ENCODE data around the gene SLC2A10. TPM values are rescaled to one million over a fixed set of nuclear protein-coding genes. Genes with fewer than 3 reads are reported as not detected.

Gene SLC2A10
- total and polyA plus RNA-seq, 10 of the 15 experiments (the other 5 are each of a cell fraction or from before 2014, with no cell fraction given), result not detected

GRCh38 chr20:46772901-46773300 is 63.5 kb downstream of the SLC2A10 start:
- in situ Hi-C loops (cut with MboI) (no loop called here), intact Hi-C loops (cut with micrococcal nuclease; ENCODE audit: unreplicated experiment) (no loop called here)
- FAIRE-seq, result no peak
- H3K4me3 ChIP-seq, result no peak overlapping the region
- 82% methylated on average over 10 of the region's 10 CpGs for WGBS (ENCODE audit: insufficient coverage, insufficient replicate concordance, low lambda C conversion rate, missing lambda C conversion rate)
- no peak overlapping the region for H3K27ac ChIP-seq (ENCODE audit: control insufficient read depth, insufficient read depth)
- DNase-seq (ENCODE audit: low read depth, low spot score), result no peak
- ChIA-PET CTCF (no interaction called here), RAD21 (ENCODE audit: unreplicated experiment) (no interaction called here), POLR2A (no interaction called here), SMC1A (ENCODE audit: uncharacterized antibody, unreplicated experiment) (interaction anchor here (1.9 kb wide), 1 partner anchor 19 kb away, joined by 5 read pairs; no protein-coding TSS in a partner anchor)
- H3K27me3 ChIP-seq (replicated peaks in 1 of 2; ENCODE audit: control insufficient read depth in 2 of 2, insufficient read depth in 2 of 2, low read length in 1 of 2), result no peaks in the 10 kb centered on the region; a peak in 2 of 4 replicates
- H3K4me2 ChIP-seq (ENCODE audit: control insufficient read depth, insufficient read depth), result no peak overlapping the region
- no peaks in the 10 kb centered on the region for H3K36me3 ChIP-seq (ENCODE audit: control insufficient read depth in 2 of 2, insufficient read depth in 2 of 2, low read length in 1 of 2)
- no TSS peak for BruUV-seq (replicated peaks)
- H4K20me1 ChIP-seq (ENCODE audit: control insufficient read depth, insufficient read depth), result no peaks in the 10 kb centered on the region
- TF ChIP-seq LARP7 (IDR thresholded peaks at IDR 0.05) (no peak), CREB1 (IDR thresholded peaks at IDR 0.05; ENCODE audit: low read depth) (no peak), SIN3A (IDR thresholded peaks at IDR 0.05; ENCODE audit: low read depth, low read length) (no peak), SPI1 (IDR thresholded peaks at IDR 0.05; ENCODE audit: borderline replicate concordance, insufficient read depth, low read depth, low read length) (no peak), E2F4 (IDR thresholded peaks at IDR 0.05; ENCODE audit: low read depth, low read length) (no peak), IKZF1 (conservative IDR thresholded peaks at IDR 0.05) (no peak), BMI1 (IDR thresholded peaks at IDR 0.05; ENCODE audit: borderline replicate concordance) (no peak)
- TF ChIP-seq, protein P1, sequence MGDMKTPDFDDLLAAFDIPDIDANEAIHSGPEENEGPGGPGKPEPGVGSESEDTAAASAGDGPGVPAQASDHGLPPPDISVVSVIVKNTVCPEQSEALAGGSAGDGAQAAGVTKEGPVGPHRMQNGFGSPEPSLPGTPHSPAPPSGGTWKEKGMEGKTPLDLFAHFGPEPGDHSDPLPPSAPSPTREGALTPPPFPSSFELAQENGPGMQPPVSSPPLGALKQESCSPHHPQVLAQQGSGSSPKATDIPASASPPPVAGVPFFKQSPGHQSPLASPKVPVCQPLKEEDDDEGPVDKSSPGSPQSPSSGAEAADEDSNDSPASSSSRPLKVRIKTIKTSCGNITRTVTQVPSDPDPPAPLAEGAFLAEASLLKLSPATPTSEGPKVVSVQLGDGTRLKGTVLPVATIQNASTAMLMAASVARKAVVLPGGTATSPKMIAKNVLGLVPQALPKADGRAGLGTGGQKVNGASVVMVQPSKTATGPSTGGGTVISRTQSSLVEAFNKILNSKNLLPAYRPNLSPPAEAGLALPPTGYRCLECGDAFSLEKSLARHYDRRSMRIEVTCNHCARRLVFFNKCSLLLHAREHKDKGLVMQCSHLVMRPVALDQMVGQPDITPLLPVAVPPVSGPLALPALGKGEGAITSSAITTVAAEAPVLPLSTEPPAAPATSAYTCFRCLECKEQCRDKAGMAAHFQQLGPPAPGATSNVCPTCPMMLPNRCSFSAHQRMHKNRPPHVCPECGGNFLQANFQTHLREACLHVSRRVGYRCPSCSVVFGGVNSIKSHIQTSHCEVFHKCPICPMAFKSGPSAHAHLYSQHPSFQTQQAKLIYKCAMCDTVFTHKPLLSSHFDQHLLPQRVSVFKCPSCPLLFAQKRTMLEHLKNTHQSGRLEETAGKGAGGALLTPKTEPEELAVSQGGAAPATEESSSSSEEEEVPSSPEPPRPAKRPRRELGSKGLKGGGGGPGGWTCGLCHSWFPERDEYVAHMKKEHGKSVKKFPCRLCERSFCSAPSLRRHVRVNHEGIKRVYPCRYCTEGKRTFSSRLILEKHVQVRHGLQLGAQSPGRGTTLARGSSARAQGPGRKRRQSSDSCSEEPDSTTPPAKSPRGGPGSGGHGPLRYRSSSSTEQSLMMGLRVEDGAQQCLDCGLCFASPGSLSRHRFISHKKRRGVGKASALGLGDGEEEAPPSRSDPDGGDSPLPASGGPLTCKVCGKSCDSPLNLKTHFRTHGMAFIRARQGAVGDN (IDR thresholded peaks at IDR 0.05), result no peak
- TF ChIP-seq, protein P2, sequence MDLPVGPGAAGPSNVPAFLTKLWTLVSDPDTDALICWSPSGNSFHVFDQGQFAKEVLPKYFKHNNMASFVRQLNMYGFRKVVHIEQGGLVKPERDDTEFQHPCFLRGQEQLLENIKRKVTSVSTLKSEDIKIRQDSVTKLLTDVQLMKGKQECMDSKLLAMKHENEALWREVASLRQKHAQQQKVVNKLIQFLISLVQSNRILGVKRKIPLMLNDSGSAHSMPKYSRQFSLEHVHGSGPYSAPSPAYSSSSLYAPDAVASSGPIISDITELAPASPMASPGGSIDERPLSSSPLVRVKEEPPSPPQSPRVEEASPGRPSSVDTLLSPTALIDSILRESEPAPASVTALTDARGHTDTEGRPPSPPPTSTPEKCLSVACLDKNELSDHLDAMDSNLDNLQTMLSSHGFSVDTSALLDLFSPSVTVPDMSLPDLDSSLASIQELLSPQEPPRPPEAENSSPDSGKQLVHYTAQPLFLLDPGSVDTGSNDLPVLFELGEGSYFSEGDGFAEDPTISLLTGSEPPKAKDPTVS (IDR thresholded peaks at IDR 0.05; ENCODE audit: low read depth, low read length), result no peak
- TF ChIP-seq, protein P3, sequence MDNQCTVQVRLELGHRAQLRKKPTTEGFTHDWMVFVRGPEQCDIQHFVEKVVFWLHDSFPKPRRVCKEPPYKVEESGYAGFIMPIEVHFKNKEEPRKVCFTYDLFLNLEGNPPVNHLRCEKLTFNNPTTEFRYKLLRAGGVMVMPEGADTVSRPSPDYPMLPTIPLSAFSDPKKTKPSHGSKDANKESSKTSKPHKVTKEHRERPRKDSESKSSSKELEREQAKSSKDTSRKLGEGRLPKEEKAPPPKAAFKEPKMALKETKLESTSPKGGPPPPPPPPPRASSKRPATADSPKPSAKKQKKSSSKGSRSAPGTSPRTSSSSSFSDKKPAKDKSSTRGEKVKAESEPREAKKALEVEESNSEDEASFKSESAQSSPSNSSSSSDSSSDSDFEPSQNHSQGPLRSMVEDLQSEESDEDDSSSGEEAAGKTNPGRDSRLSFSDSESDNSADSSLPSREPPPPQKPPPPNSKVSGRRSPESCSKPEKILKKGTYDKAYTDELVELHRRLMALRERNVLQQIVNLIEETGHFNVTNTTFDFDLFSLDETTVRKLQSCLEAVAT (IDR thresholded peaks at IDR 0.05), result no peak
- H2AFZ ChIP-seq (ENCODE audit: control insufficient read depth, low read depth, low read length), result no peak overlapping the region
- ATAC-seq, result no peak
- no peaks in the 10 kb centered on the region for H3K79me2 ChIP-seq (ENCODE audit: control insufficient read depth, insufficient read depth, low read length)
- no peak overlapping the region for H3K9ac ChIP-seq (ENCODE audit: control insufficient read depth, insufficient read depth, low read length)
- no peaks in the 10 kb centered on the region for H3K4me1 ChIP-seq (ENCODE audit: control insufficient read depth, insufficient read depth, low read length)
- no peaks in the 10 kb centered on the region for H3K9me3 ChIP-seq (replicated peaks; ENCODE audit: control insufficient read depth, insufficient read depth, low read length)

Measured in GM12878 (cell line).